Naive B cell (primary cell): ENCODE data around the gene LENG9. TPM values are rescaled to one million over a fixed set of nuclear protein-coding genes. Genes with fewer than 3 reads are reported as not detected.
A peak's percentile ranks its signal among the peaks of the same experiment; 100 is the strongest.
"Not testable (repeated sequence)": the region's sequence is repeated elsewhere in the genome, so short reads cannot be mapped to it uniquely, and the experiment has no call there.

ENCODE experiments used
- ATAC-seq, 2 donors: fragments of 150-1000 bp; cut with Tn5 transposase; 2 replicates each; pipeline ENCODE4 v1.10.0; 2021; ENCODE audit warnings: low read depth in 2 of 2, mild to moderate bottlenecking in 2 of 2, moderate library complexity in 2 of 2
- DNase-seq: peaks from one replicate; pipeline ENCODE4 v3.0.0; 2022
- H3K27ac Mint-ChIP-seq, 6 donors: one replicate each; pipeline ENCODE4 v1.8.0; 2020 to 2022; ENCODE audit warnings: mild to moderate bottlenecking in 6 of 6, mixed read lengths in 6 of 6, moderate library complexity in 5 of 6, inconsistent platforms in 2 of 6
- H3K27me3 Mint-ChIP-seq, 3 donors: one replicate each; pipeline ENCODE4 v1.8.0; 2021 to 2022; ENCODE audit warnings: mixed read lengths in 3 of 3, mild to moderate bottlenecking in 1 of 3
- H3K36me3 Mint-ChIP-seq, 2 donors: one replicate each; pipeline ENCODE4 v1.8.0; 2020 to 2022; ENCODE audit warnings: mixed read lengths in 2 of 2, inconsistent platforms in 1 of 2, mild to moderate bottlenecking in 1 of 2
- H3K4me1 Mint-ChIP-seq, 3 donors: one replicate each; pipeline ENCODE4 v1.8.0; 2020 to 2022; ENCODE audit warnings: mixed read lengths in 3 of 3, inconsistent platforms in 1 of 3, mild to moderate bottlenecking in 1 of 3, moderate library complexity in 1 of 3
- H3K4me3 Mint-ChIP-seq, 8 donors: one replicate each; pipeline ENCODE4 v1.8.0; 2020 to 2022; ENCODE audit warnings: mild to moderate bottlenecking in 8 of 8, mixed read lengths in 8 of 8, moderate library complexity in 8 of 8, inconsistent platforms in 2 of 8
- H3K9me3 Mint-ChIP-seq, 7 donors: one replicate each; pipeline ENCODE4 v1.8.0; 2020 to 2022; ENCODE audit warnings: mixed read lengths in 7 of 7, mild to moderate bottlenecking in 5 of 7, inconsistent platforms in 2 of 7, moderate library complexity in 1 of 7
- polyA plus RNA-seq, 6 donors: library from polyadenylated mRNA; unstranded; fragments of 300-500 nt; fragmentation: Illumina TruSeq; gene quantifications; one replicate each; pipeline ENCODE4 v1.2.3, GENCODE V29; 2021; ENCODE audit warnings: low read depth in 6 of 6

The LENG9 gene
- polyA plus RNA-seq, 6 donors from 2014 or later = 0.20 to 0.62 (median 0.31) TPM; not detected in 1

- Mint-ChIP-seq H3K4me1 (peaks cover 4 to 26% (median 11%) of the 10 kb centered on the region in 3 donors), H3K27me3 (peaks cover 36 to 44% (median 43%) of the 10 kb centered on the region in 3 donors), H3K27ac (peak overlapping the region in 1 of 6 donors; percentile 44)
- not testable (repeated sequence) for H3K9me3 Mint-ChIP-seq, ATAC-seq, H3K4me3 Mint-ChIP-seq, DNase-seq, H3K36me3 Mint-ChIP-seq
These were observed 29.5 kb upstream of the LENG9 start for GRCh38 chr19:54493056-54493455.

- peaks cover 0 to 2% (median 0%) of the 10 kb centered on the region in 7 donors for H3K9me3 Mint-ChIP-seq
- H3K36me3 Mint-ChIP-seq = no peaks in the 10 kb centered on the region
- peaks cover 2 to 21% (median 11%) of the 10 kb centered on the region in 3 donors for H3K4me1 Mint-ChIP-seq
- ATAC-seq (no peak), DNase-seq (no peak)
- no peak overlapping the region for H3K4me3 Mint-ChIP-seq
- H3K27me3 Mint-ChIP-seq = peaks cover 32 to 44% (median 43%) of the 10 kb centered on the region in 3 donors
- H3K27ac Mint-ChIP-seq = no peak overlapping the region
These were observed 29.0 kb upstream of the LENG9 start for GRCh38 chr19:54492568-54492967.

DNA sequence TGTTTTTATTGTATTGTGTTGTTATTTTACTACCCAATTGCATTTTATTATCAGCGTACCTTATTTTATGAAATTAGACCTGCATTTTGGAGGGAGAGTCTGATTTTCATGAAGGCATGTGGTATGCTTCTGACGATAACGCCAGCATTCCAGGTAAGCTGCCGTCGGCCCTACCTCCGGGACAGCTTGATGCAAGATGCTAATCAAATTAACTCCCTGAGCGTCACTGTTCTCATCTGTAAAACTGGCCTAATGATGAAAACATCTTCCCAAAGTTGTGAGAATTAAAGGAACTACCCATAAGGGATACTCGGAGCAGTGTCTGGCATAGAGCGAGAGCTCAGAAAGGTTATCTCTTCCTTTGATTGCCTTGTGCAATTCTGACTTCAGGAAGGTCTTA, 26.2 kb upstream of the LENG9 start:
- H3K9me3 Mint-ChIP-seq = no peaks in the 10 kb centered on the region
- no peak overlapping the region for H3K27ac Mint-ChIP-seq
- peaks cover 29 to 44% (median 40%) of the 10 kb centered on the region in 3 donors for H3K27me3 Mint-ChIP-seq
- ATAC-seq (no peak), DNase-seq (no peak)
- peaks cover 0 to 20% (median 11%) of the 10 kb centered on the region in 3 donors for H3K4me1 Mint-ChIP-seq
- no peaks in the 10 kb centered on the region for H3K36me3 Mint-ChIP-seq
- no peak overlapping the region for H3K4me3 Mint-ChIP-seq

GRCh38 chr19:54489341-54489740, 25.8 kb upstream of the LENG9 start:
- H3K4me1 Mint-ChIP-seq = peaks cover 0 to 20% (median 11%) of the 10 kb centered on the region in 3 donors
- H3K27me3 Mint-ChIP-seq = peaks cover 32 to 49% (median 42%) of the 10 kb centered on the region in 3 donors
- no peak overlapping the region for H3K27ac Mint-ChIP-seq
- no peak overlapping the region for H3K4me3 Mint-ChIP-seq
- DNase-seq (no peak), ATAC-seq (no peak)
- H3K36me3 Mint-ChIP-seq = no peaks in the 10 kb centered on the region
- H3K9me3 Mint-ChIP-seq = no peaks in the 10 kb centered on the region

GRCh38 chr19:54485851-54486250, 22.3 kb upstream of the LENG9 start:
- Mint-ChIP-seq H3K4me1 (peaks cover 15 to 26% (median 21%) of the 10 kb centered on the region in 3 donors), H3K27me3 (peaks cover 27 to 39% (median 37%) of the 10 kb centered on the region in 3 donors), H3K9me3 (no peaks in the 10 kb centered on the region), H3K4me3 (peak overlapping the region in 1 of 8 donors; percentile 6), H3K27ac (no peak overlapping the region), H3K36me3 (no peaks in the 10 kb centered on the region)
- no peak for ATAC-seq
- DNase-seq = no peak

GRCh38 chr19:54484451-54484850, 20.9 kb upstream of the LENG9 start:
- Mint-ChIP-seq H3K4me1 (peaks cover 15 to 20% (median 17%) of the 10 kb centered on the region in 3 donors), H3K4me3 (no peak overlapping the region), H3K9me3 (no peaks in the 10 kb centered on the region), H3K27ac (peak overlapping the region in 1 of 6 donors; percentile 25), H3K27me3 (peaks cover 19 to 32% (median 30%) of the 10 kb centered on the region in 3 donors), H3K36me3 (no peaks in the 10 kb centered on the region)
- no peak for ATAC-seq
- no peak for DNase-seq

- H3K4me1 Mint-ChIP-seq = peaks cover 15 to 24% (median 17%) of the 10 kb centered on the region in 3 donors
- H3K4me3 Mint-ChIP-seq = peak overlapping the region in 2 of 8 donors; percentile 39 to 74
- peaks cover 31 to 46% (median 33%) of the 10 kb centered on the region in 3 donors for H3K27me3 Mint-ChIP-seq
- ATAC-seq (peak; percentile 47 to 50), DNase-seq (no peak)
- no peaks in the 10 kb centered on the region for H3K9me3 Mint-ChIP-seq
- H3K36me3 Mint-ChIP-seq = no peaks in the 10 kb centered on the region
- H3K27ac Mint-ChIP-seq = peak overlapping the region in 2 of 6 donors; percentile 39 to 48
These were observed 19.3 kb upstream of the LENG9 start for GRCh38 chr19:54482889-54483288.

GRCh38 chr19:54481326-54481930, 17.9 kb upstream of the LENG9 start:
- ATAC-seq (peak; percentile 54 to 61), DNase-seq (peak; percentile 55)
- Mint-ChIP-seq H3K9me3 (no peaks in the 10 kb centered on the region), H3K4me3 (peak overlapping the region in 6 of 8 donors; percentile 2 to 84 (median 52)), H3K36me3 (no peaks in the 10 kb centered on the region), H3K4me1 (peaks cover 15 to 24% (median 17%) of the 10 kb centered on the region in 3 donors), H3K27ac (peak overlapping the region in 2 of 6 donors; percentile 4 to 16), H3K27me3 (peaks cover 39 to 60% (median 48%) of the 10 kb centered on the region in 3 donors)

DNA sequence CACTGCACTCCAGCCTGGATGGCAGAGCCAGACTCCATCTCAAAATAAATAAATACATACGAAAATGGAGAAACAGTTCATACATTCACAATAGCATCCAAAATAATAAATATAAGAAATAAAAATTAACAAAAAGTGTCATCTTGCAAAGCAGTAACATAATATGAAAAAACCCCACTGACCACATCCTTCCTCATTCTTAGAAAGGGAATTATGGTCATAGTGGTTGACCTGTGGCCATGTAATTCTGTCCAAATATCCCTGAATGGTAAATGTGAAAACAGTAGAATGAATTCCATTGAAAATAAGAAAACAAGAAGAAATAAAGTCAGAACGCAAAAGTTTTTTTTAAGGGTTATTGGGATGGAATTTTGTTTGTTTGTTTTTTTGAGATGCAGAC, 16.5 kb upstream of the LENG9 start:
- Mint-ChIP-seq H3K4me3 (no peak overlapping the region), H3K9me3 (no peaks in the 10 kb centered on the region), H3K27ac (no peak overlapping the region), H3K36me3 (no peaks in the 10 kb centered on the region), H3K4me1 (peaks cover 15 to 24% (median 17%) of the 10 kb centered on the region in 3 donors), H3K27me3 (peaks cover 34 to 59% (median 43%) of the 10 kb centered on the region in 3 donors)
- DNase-seq (no peak), ATAC-seq (no peak)

- no peaks in the 10 kb centered on the region for H3K36me3 Mint-ChIP-seq
- peaks cover 15 to 25% (median 17%) of the 10 kb centered on the region in 3 donors for H3K4me1 Mint-ChIP-seq
- H3K27ac Mint-ChIP-seq = no peak overlapping the region
- H3K27me3 Mint-ChIP-seq = peaks cover 36 to 56% (median 37%) of the 10 kb centered on the region in 3 donors
- H3K4me3 Mint-ChIP-seq = no peak overlapping the region
- DNase-seq = peak; percentile 50
- no peaks in the 10 kb centered on the region for H3K9me3 Mint-ChIP-seq
- peak; percentile 49 to 51 for ATAC-seq
These were observed 15.2 kb upstream of the LENG9 start for GRCh38 chr19:54478677-54479266.

DNA sequence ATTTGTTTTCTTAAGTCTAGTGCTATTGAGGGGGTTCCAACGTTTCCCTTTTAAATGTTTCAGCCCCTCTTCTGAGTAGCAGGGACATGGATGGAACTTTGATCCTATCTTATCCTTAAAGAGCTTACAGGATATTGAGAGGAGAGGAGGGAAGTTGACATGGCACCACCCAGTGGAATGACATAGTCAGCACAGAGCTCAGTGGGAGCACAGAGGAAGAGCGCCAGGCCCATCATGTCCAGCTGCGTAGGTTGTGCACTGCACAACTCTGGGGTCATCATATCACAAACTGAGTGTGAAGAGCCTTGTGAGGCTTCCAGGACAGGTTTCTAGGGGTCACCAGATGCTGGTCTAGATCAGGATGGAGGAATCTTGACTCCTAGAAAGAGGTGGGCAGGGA, 14.1 kb upstream of the LENG9 start:
- no peak overlapping the region for H3K27ac Mint-ChIP-seq
- no peak overlapping the region for H3K4me3 Mint-ChIP-seq
- H3K9me3 Mint-ChIP-seq = no peaks in the 10 kb centered on the region
- ATAC-seq = no peak
- H3K36me3 Mint-ChIP-seq = no peaks in the 10 kb centered on the region
- no peak for DNase-seq
- H3K27me3 Mint-ChIP-seq = peaks cover 39 to 62% (median 44%) of the 10 kb centered on the region in 3 donors
- peaks cover 17 to 23% (median 18%) of the 10 kb centered on the region in 3 donors for H3K4me1 Mint-ChIP-seq

DNA sequence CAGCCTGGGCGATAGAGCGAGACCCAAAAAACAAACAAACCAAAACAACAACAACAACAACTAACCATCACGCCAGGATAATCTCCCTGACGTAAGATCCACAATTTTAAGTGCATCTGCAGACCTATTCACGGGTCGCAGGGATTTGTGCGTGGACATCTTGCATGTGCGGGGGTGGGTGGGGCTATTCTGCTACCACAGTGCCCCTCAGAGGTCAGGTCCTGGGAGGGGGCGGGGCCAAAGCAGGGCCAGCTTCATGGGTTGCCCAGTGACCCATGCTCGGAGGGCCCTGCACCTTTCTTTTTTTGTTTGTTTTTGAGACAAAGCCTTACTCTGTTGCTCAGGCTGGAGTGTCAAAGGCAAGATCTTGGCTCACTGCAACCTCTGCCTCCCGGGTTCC, 12.1 kb upstream of the LENG9 start:
- no peak overlapping the region for H3K4me3 Mint-ChIP-seq
- ATAC-seq = no peak
- no peak overlapping the region for H3K27ac Mint-ChIP-seq
- peaks cover 35 to 67% (median 53%) of the 10 kb centered on the region in 3 donors for H3K27me3 Mint-ChIP-seq
- H3K4me1 Mint-ChIP-seq = peaks cover 13 to 16% (median 13%) of the 10 kb centered on the region in 3 donors
- DNase-seq = no peak
- H3K36me3 Mint-ChIP-seq = no peaks in the 10 kb centered on the region
- H3K9me3 Mint-ChIP-seq = no peaks in the 10 kb centered on the region

- H3K4me1 Mint-ChIP-seq = peaks cover 23 to 28% (median 23%) of the 10 kb centered on the region in 3 donors
- no peak overlapping the region for H3K27ac Mint-ChIP-seq
- no peak overlapping the region for H3K4me3 Mint-ChIP-seq
- no peaks in the 10 kb centered on the region for H3K9me3 Mint-ChIP-seq
- DNase-seq = no peak
- no peaks in the 10 kb centered on the region for H3K36me3 Mint-ChIP-seq
- peaks cover 49 to 79% (median 65%) of the 10 kb centered on the region in 3 donors for H3K27me3 Mint-ChIP-seq
- no peak for ATAC-seq
These were observed 10.4 kb upstream of the LENG9 start for GRCh38 chr19:54473892-54474372.
